Measurements from ENCODE around the gene TIAM1.

- TF ChIP-seq CTCF (IDR thresholded peaks at IDR 0.05; ENCODE audit: borderline replicate concordance, extremely low read depth, low read length, poor library complexity, severe bottlenecking), result no peak
- TF ChIP-seq EZH2 (IDR thresholded peaks at IDR 0.05; ENCODE audit: borderline replicate concordance, low read depth, low read length, severe bottlenecking), result no peak
Measured at GRCh38 chr21:31387560-31388186, 43.6 kb upstream of the TIAM1 start.

All from DND-41 (cell line).